NCI-H1105 (cell line): ENCODE data around the gene PLEKHN1.
"Not testable (repeated sequence)": the region's sequence is repeated elsewhere in the genome, so short reads cannot be mapped to it uniquely, and the experiment has no call there.

Source experiments
- DNase-seq: peaks from one replicate; lab custom pipeline; 2025; lab: John Stamatoyannopoulos, UW

Gene PLEKHN1

GRCh38 chr1:942411-942821 lies 23.9 kb upstream of the PLEKHN1 start:
- DNase-seq = peak; percentile 29

- no peak for DNase-seq
Observed at GRCh38 chr1:942864-943533, 23.3 kb upstream of the PLEKHN1 start.

- no peak for DNase-seq
Observed at GRCh38 chr1:943545-944340, 22.5 kb upstream of the PLEKHN1 start.

- no peak for DNase-seq
Observed at GRCh38 chr1:944341-945325, 21.6 kb upstream of the PLEKHN1 start.

GRCh38 chr1:945688-946556 lies 20.4 kb upstream of the PLEKHN1 start:
- DNase-seq = no peak

GRCh38 chr1:946811-947210 lies 19.5 kb upstream of the PLEKHN1 start:
- not testable (repeated sequence) for DNase-seq

- DNase-seq = no peak
Observed at GRCh38 chr1:947958-948357, 18.3 kb upstream of the PLEKHN1 start.

- DNase-seq = no peak
Observed at GRCh38 chr1:950268-950667, 16.0 kb upstream of the PLEKHN1 start.

DNA sequence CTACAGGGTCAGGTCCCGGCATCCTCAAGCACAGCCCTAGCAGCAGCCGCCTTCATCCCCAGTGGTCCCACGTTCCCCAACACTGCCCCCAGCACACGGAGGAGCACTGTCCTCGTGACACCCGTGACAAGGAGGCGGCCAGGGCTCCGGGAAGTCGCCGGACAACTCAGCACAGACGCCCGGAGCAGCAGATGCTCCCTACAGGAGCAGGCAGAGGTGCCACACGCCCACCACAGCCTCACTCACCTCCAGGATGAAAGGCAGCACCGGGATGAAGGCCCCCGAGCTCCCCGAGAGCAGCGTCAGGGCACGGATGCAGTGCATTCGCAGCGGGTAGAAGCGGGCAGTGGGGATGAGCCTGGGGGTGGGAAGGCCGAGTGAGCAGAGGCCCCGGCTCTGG lies 15.4 kb upstream of the PLEKHN1 start:
- no peak for DNase-seq

- DNase-seq = no peak
Observed at GRCh38 chr1:951364-951763, 14.9 kb upstream of the PLEKHN1 start.

DNA sequence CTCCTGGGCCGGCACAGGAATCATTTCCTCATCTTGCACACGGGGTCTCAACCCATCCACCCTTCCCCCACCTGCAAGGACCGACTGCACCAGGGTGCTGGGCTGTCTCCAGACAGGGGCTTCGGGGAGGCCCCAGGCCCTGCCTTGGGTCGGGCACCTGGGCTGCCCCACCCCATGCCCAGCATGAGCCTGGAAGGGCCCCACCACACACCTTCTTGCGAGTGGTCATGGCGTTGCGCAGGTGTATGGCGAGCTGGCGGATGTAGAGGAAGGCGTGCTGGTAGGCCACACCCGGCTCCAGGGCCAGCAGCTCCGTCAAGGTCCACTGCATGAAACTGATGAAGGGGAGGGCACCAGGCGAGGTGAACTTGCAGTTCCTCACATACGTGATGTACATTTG lies 14.1 kb upstream of the PLEKHN1 start:
- no peak for DNase-seq

DNA sequence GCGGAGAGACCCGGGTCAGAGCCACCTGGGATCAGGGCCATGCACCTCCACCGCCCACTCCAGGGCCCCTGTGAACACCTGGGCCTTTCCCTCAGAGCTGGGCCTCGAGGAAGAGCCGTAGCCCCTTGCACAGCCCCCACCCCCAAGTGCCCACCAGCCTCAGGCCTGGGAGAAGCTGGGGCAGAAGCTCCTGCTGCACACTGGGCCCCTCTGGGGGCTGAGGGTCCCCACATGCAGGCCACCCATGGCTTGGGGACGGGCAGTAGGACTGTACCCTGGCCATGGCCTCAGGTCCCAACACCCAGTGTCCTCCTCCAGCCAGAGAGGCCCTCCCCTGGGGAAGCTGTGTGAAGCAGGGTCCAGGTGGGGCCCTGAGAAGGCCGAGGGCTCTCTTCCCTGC lies 13.7 kb upstream of the PLEKHN1 start:
- DNase-seq = no peak

- DNase-seq = no peak
Observed at GRCh38 chr1:953524-954320, 12.6 kb upstream of the PLEKHN1 start.

DNA sequence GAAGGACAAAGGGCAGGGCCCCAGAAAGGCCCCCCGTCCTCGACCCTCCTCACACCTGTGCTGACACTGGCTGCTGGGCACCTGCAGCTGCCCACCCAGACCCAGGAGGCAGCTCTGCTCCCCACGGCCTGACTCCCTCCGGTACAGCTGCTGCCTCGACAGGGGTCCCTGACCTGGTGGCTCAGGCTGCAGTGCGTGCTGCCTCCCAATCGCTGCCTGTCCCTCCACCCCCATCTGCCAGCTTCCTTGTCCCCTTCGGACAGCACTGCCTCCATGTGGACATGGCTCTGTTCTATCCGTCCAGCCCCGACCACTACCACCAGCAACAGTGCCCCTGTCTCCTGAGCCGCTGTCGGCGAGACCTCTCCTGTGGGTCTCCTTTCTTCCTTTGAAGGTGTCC lies 11.4 kb upstream of the PLEKHN1 start:
- DNase-seq = no peak

GRCh38 chr1:955474-955873 lies 10.8 kb upstream of the PLEKHN1 start:
- DNase-seq = no peak

DNA sequence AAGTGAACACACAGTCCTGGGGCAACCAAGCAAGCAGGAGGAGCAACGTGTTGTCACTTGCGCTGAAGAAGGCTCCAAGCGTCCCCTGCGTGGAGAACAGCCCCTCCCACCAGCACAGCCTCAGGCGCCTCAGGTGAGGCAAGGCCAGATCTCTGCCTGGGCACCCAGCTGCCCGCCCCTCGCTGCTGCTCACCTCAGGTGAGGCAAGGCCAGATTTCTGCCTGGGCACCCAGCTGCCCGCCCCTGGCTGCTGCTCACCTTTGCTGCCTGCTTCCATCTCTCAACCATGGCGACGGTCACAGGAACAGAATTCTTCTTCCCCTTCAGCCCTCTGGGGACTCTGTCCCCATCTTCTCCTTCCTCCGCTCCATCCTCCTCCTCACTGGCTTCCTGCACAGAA lies 9.6 kb upstream of the PLEKHN1 start:
- no peak for DNase-seq

GRCh38 chr1:958823-959730 lies 7.2 kb upstream of the PLEKHN1 start, which contains the start of gene NOC2L:
Gene NOC2L, minus strand, starts transcription at chr1:959256. Its CDS starts 16 bp downstream, at chr1:959240.
- DNase-seq = peak; percentile 83

- DNase-seq = no peak
Observed at GRCh38 chr1:959731-960362, 6.4 kb upstream of the PLEKHN1 start.
